Epithelial cell of prostate (primary cell): ENCODE measurements around the gene ARHGAP30.

Experiments used
- DNase-seq: peaks from one replicate; pipeline ENCODE4 v3.0.0-alpha.2; 2011; ENCODE audit warnings: low read depth, low spot score
- H3K27ac ChIP-seq: fragments of 450-650 bp; 2 replicates; pipeline ENCODE4 v1.5.1; 2017; ENCODE audit warnings: mild to moderate bottlenecking

ARHGAP30 gene

GRCh38 chr1:161090617-161091016 is 20.9 kb upstream of the ARHGAP30 start:
- DNase-seq: no peak
- H3K27ac ChIP-seq: no peak overlapping the region

GRCh38 chr1:161089938-161090337 is 20.2 kb upstream of the ARHGAP30 start:
- DNase-seq: no peak
- peak overlapping the region; percentile 95 for H3K27ac ChIP-seq

- peak; percentile 85 for DNase-seq
- peak within 1 kb of the TSS; percentile 95 for H3K27ac ChIP-seq
These were observed 19.7 kb upstream of the ARHGAP30 start, which contains the start of gene NECTIN4 for GRCh38 chr1:161089251-161089924. Gene NECTIN4, minus strand, starts transcription at chr1:161089558. Its CDS starts 262 bp downstream, at chr1:161089296.

GRCh38 chr1:161088587-161089110 is 19.0 kb upstream of the ARHGAP30 start:
- no peak for DNase-seq
- peak overlapping the region; percentile 95 for H3K27ac ChIP-seq

GRCh38 chr1:161086457-161086856 is 16.8 kb upstream of the ARHGAP30 start:
- no peak for DNase-seq

GRCh38 chr1:161085165-161085564 is 15.5 kb upstream of the ARHGAP30 start:
- no peak for DNase-seq
- H3K27ac ChIP-seq: peak overlapping the region; percentile 95

More at GRCh38 chr1:161086457-161086856, 16.8 kb upstream of the ARHGAP30 start:
- H3K27ac ChIP-seq: peak overlapping the region; percentile 95

GRCh38 chr1:161084597-161084988 is 14.9 kb upstream of the ARHGAP30 start:
- H3K27ac ChIP-seq: peak overlapping the region; percentile 95
- DNase-seq: no peak

- peak overlapping the region; percentile 95 for H3K27ac ChIP-seq
- no peak for DNase-seq
These were observed 14.3 kb upstream of the ARHGAP30 start for GRCh38 chr1:161083748-161084596.

GRCh38 chr1:161082996-161083747 is 13.5 kb upstream of the ARHGAP30 start:
- peak; percentile 96 for DNase-seq

GRCh38 chr1:161082483-161082882 is 12.8 kb upstream of the ARHGAP30 start:
- no peak for DNase-seq
- H3K27ac ChIP-seq: peak overlapping the region; percentile 95

More at GRCh38 chr1:161082996-161083747, 13.5 kb upstream of the ARHGAP30 start:
- peak overlapping the region; percentile 95 for H3K27ac ChIP-seq

- no peak for DNase-seq
- H3K27ac ChIP-seq: peak overlapping the region; percentile 95
These were observed 11.8 kb upstream of the ARHGAP30 start for GRCh38 chr1:161081519-161081918.

- peak overlapping the region; percentile 95 for H3K27ac ChIP-seq
- no peak for DNase-seq
These were observed 11.0 kb upstream of the ARHGAP30 start for GRCh38 chr1:161080441-161081405.

GRCh38 chr1:161079436-161080110 is 9.9 kb upstream of the ARHGAP30 start:
- H3K27ac ChIP-seq: peak overlapping the region; percentile 95
- DNase-seq: no peak

GRCh38 chr1:161077426-161077825 is 7.7 kb upstream of the ARHGAP30 start:
- peak overlapping the region; percentile 95 for H3K27ac ChIP-seq
- DNase-seq: no peak

GRCh38 chr1:161076410-161076809 is 6.7 kb upstream of the ARHGAP30 start:
- peak overlapping the region; percentile 95 for H3K27ac ChIP-seq
- no peak for DNase-seq

GRCh38 chr1:161074676-161075368 is 5.1 kb upstream of the ARHGAP30 start:
- peak; percentile 96 for DNase-seq
- H3K27ac ChIP-seq: peak overlapping the region; percentile 95

- peak overlapping the region; percentile 95 for H3K27ac ChIP-seq
- peak; percentile 80 for DNase-seq
These were observed 3.9 kb upstream of the ARHGAP30 start for GRCh38 chr1:161073474-161074121.
